NCI-H2196 (cell line): Measurements from ENCODE around the gene CACNA1S.
A peak's percentile ranks its signal among the peaks of the same experiment; 100 is the strongest.

Experiments
- DNase-seq: peaks from one replicate; lab custom pipeline; 2025; ENCODE audit not compliant: unreplicated experiment; lab: John Stamatoyannopoulos, UW

Gene CACNA1S

GRCh38 chr1:201096041-201096461 lies 16.2 kb downstream of the CACNA1S start:
- peak; percentile 21 for DNase-seq

- DNase-seq = no peak
Measured at GRCh38 chr1:201095581-201095980, 16.6 kb downstream of the CACNA1S start.

- DNase-seq = no peak
Measured at GRCh38 chr1:201094832-201095231, 17.4 kb downstream of the CACNA1S start.

- DNase-seq = no peak
Measured at GRCh38 chr1:201093962-201094361, 18.3 kb downstream of the CACNA1S start.

- DNase-seq = no peak
Measured at GRCh38 chr1:201093561-201093960, 18.7 kb downstream of the CACNA1S start.

- DNase-seq = no peak
Measured at GRCh38 chr1:201092738-201093137, 19.5 kb downstream of the CACNA1S start.

GRCh38 chr1:201091256-201091655 lies 21.0 kb downstream of the CACNA1S start:
- no peak for DNase-seq

GRCh38 chr1:201090541-201090940 lies 21.7 kb downstream of the CACNA1S start:
- DNase-seq = no peak

GRCh38 chr1:201089596-201089995 lies 22.6 kb downstream of the CACNA1S start:
- DNase-seq = no peak

- no peak for DNase-seq
Measured at GRCh38 chr1:201088901-201089525, 23.2 kb downstream of the CACNA1S start.

- no peak for DNase-seq
Measured at GRCh38 chr1:201088395-201088794, 23.8 kb downstream of the CACNA1S start.

GRCh38 chr1:201085902-201086735 lies 26.1 kb downstream of the CACNA1S start:
- peak; percentile 44 for DNase-seq

- DNase-seq = no peak
Measured at GRCh38 chr1:201084295-201084694, 27.9 kb downstream of the CACNA1S start.

- no peak for DNase-seq
Measured at GRCh38 chr1:201083741-201084140, 28.5 kb downstream of the CACNA1S start.

- DNase-seq = no peak
Measured at GRCh38 chr1:201080135-201080534, 32.1 kb downstream of the CACNA1S start.

GRCh38 chr1:201077736-201078135 lies 34.5 kb downstream of the CACNA1S start:
- DNase-seq = no peak

- no peak for DNase-seq
Measured at GRCh38 chr1:201077116-201077515, 35.1 kb downstream of the CACNA1S start.

- no peak for DNase-seq
Measured at GRCh38 chr1:201076092-201076491, 36.1 kb downstream of the CACNA1S start.

GRCh38 chr1:201074018-201074417 lies 38.2 kb downstream of the CACNA1S start:
- DNase-seq = no peak

GRCh38 chr1:201072922-201073321 lies 39.3 kb downstream of the CACNA1S start:
- DNase-seq = no peak

- DNase-seq = no peak
Measured at GRCh38 chr1:201072149-201072548, 40.1 kb downstream of the CACNA1S start.

GRCh38 chr1:201069636-201070035 lies 42.6 kb downstream of the CACNA1S start:
- no peak for DNase-seq
